Chondrocyte (in vitro differentiated cells): ENCODE measurements around the gene KCNH8. TPM values are rescaled to one million over a fixed set of nuclear protein-coding genes. Genes with fewer than 3 reads are reported as not detected.

Source experiments
- DNase-seq: peaks from one replicate; pipeline ENCODE4 v3.0.0; 2021; ENCODE audit warnings: mixed read lengths, low spot score
- H3K27ac Mint-ChIP-seq: one replicate; pipeline ENCODE4 v1.8.0; 2021; ENCODE audit warnings: mild to moderate bottlenecking, moderate library complexity, mixed read lengths; ENCODE audit not compliant: unreplicated experiment
- H3K27me3 Mint-ChIP-seq: 2 replicates; pipeline ENCODE4 v1.8.0; 2021; ENCODE audit warnings: low read depth, mixed read lengths
- H3K36me3 Mint-ChIP-seq: 2 replicates; pipeline ENCODE4 v1.8.0; 2021; ENCODE audit warnings: low read depth, mixed read lengths
- H3K4me1 Mint-ChIP-seq: 2 replicates; pipeline ENCODE4 v1.8.0; 2021; ENCODE audit warnings: low read depth, mild to moderate bottlenecking, mixed read lengths
- H3K4me3 Mint-ChIP-seq: one replicate; pipeline ENCODE4 v1.8.0; 2021; ENCODE audit warnings: mild to moderate bottlenecking, moderate library complexity, mixed read lengths; ENCODE audit not compliant: unreplicated experiment
- H3K9me3 Mint-ChIP-seq: 2 replicates; pipeline ENCODE4 v1.8.0; 2021; ENCODE audit warnings: low read depth, mixed read lengths
- CTCF ChIP-seq: fragments of 200-600 bp; sonication (generic); IDR thresholded peaks from 2 replicates; pipeline ENCODE4 v1.5.0; 2021; ENCODE audit warnings: antibody characterized with exemption, mild to moderate bottlenecking, moderate library complexity
- total RNA-seq: library from RNA; stranded (reverse); gene quantifications from 3 replicates; pipeline ENCODE4 v1.2.1, GENCODE V29; 2021

The KCNH8 gene
- total RNA-seq, 1 donor from 2014 or later: not detected

GRCh38 chr3:19425825-19426224 lies 277.5 kb downstream of the KCNH8 start:
- no peak for TF ChIP-seq CTCF
- H3K4me3 Mint-ChIP-seq: no peak overlapping the region
- H3K36me3 Mint-ChIP-seq: no peaks in the 10 kb centered on the region
- no peak overlapping the region for H3K27ac Mint-ChIP-seq
- H3K27me3 Mint-ChIP-seq: no peaks in the 10 kb centered on the region
- DNase-seq: no peak
- H3K9me3 Mint-ChIP-seq: peaks cover 6% of the 10 kb centered on the region
- H3K4me1 Mint-ChIP-seq: no peaks in the 10 kb centered on the region

- Mint-ChIP-seq H3K9me3 (peaks cover 13% of the 10 kb centered on the region), H3K27ac (no peak overlapping the region), H3K4me3 (no peak overlapping the region), H3K36me3 (no peaks in the 10 kb centered on the region), H3K27me3 (no peaks in the 10 kb centered on the region), H3K4me1 (no peaks in the 10 kb centered on the region)
- DNase-seq: no peak
- TF ChIP-seq CTCF: no peak
Observed at GRCh38 chr3:19427422-19428149, 279.3 kb downstream of the KCNH8 start.

- H3K27ac Mint-ChIP-seq: no peak overlapping the region
- H3K4me1 Mint-ChIP-seq: no peaks in the 10 kb centered on the region
- TF ChIP-seq CTCF: no peak
- H3K36me3 Mint-ChIP-seq: no peaks in the 10 kb centered on the region
- H3K27me3 Mint-ChIP-seq: no peaks in the 10 kb centered on the region
- H3K4me3 Mint-ChIP-seq: no peak overlapping the region
- no peak for DNase-seq
- peaks cover 13% of the 10 kb centered on the region for H3K9me3 Mint-ChIP-seq
Observed at GRCh38 chr3:19428729-19429128, 280.4 kb downstream of the KCNH8 start.

GRCh38 chr3:19432669-19433068 lies 284.4 kb downstream of the KCNH8 start:
- H3K27me3 Mint-ChIP-seq: no peaks in the 10 kb centered on the region
- TF ChIP-seq CTCF: no peak
- DNase-seq: no peak
- H3K9me3 Mint-ChIP-seq: peaks cover 8% of the 10 kb centered on the region
- no peak overlapping the region for H3K27ac Mint-ChIP-seq
- H3K4me3 Mint-ChIP-seq: no peak overlapping the region
- H3K4me1 Mint-ChIP-seq: no peaks in the 10 kb centered on the region
- no peaks in the 10 kb centered on the region for H3K36me3 Mint-ChIP-seq

GRCh38 chr3:19436746-19437145 lies 288.4 kb downstream of the KCNH8 start:
- Mint-ChIP-seq H3K4me3 (no peak overlapping the region), H3K9me3 (peaks cover 3% of the 10 kb centered on the region), H3K36me3 (no peaks in the 10 kb centered on the region), H3K27me3 (no peaks in the 10 kb centered on the region), H3K4me1 (no peaks in the 10 kb centered on the region), H3K27ac (no peak overlapping the region)
- DNase-seq: no peak
- TF ChIP-seq CTCF: no peak
